Neural progenitor cell (in vitro differentiated cells): ENCODE results near the gene SLC45A1. TPM values are rescaled to one million over a fixed set of nuclear protein-coding genes. Genes with fewer than 3 reads are reported as not detected.

Experiments used
- DNase-seq: peaks from one replicate; pipeline ENCODE4 v3.0.0-alpha.2; 2016; ENCODE audit warnings: low spot score
- H2AFZ ChIP-seq: fragments of 200-600 bp; sonication (generic); replicated peaks from 2 replicates; pipeline ENCODE4 v1.6.1; 2016; ENCODE audit warnings: antibody characterized with exemption
- H3F3A ChIP-seq: fragments of 200-600 bp; sonication (generic); 2 replicates; pipeline ENCODE4 v1.6.1; 2016; ENCODE audit warnings: antibody characterized with exemption, low read depth
- H3K27ac ChIP-seq: fragments of 200-600 bp; sonication (generic); 2 replicates; pipeline ENCODE4 v1.5.1; 2016; ENCODE audit warnings: mild to moderate bottlenecking
- H3K27me3 ChIP-seq: fragments of 200-600 bp; sonication (generic); 2 replicates; pipeline ENCODE4 v1.6.1; 2016; ENCODE audit warnings: mild to moderate bottlenecking, moderate library complexity
- H3K36me3 ChIP-seq: fragments of 200-600 bp; sonication (generic); 2 replicates; pipeline ENCODE4 v1.5.1; 2016
- H3K4me1 ChIP-seq: fragments of 200-600 bp; sonication (generic); 2 replicates; pipeline ENCODE4 v1.6.1; 2016; ENCODE audit warnings: mixed run types
- H3K4me2 ChIP-seq: fragments of 200-600 bp; sonication (generic); 2 replicates; pipeline ENCODE4 v1.6.1; 2016
- H3K4me3 ChIP-seq: fragments of 200-600 bp; sonication (generic); 2 replicates; pipeline ENCODE4 v1.5.1; 2016
- H3K79me2 ChIP-seq: fragments of 200-600 bp; sonication (generic); 2 replicates; pipeline ENCODE4 v1.6.1; 2016; ENCODE audit warnings: low read depth
- H3K9ac ChIP-seq: fragments of 200-600 bp; sonication (generic); 2 replicates; pipeline ENCODE4 v1.6.1; 2016
- H3K9me3 ChIP-seq: fragments of 200-600 bp; sonication (generic); 2 replicates; pipeline ENCODE4 v1.5.1; 2016; ENCODE audit warnings: low read depth
- H4K20me1 ChIP-seq: fragments of 200-600 bp; sonication (generic); 2 replicates; pipeline ENCODE4 v1.6.1; 2016; ENCODE audit warnings: low read depth
- H3K27ac Mint-ChIP-seq: 3 replicates; pipeline ENCODE4 v1.8.0; 2021; ENCODE audit warnings: mixed read lengths
- H3K27me3 Mint-ChIP-seq: 2 replicates; pipeline ENCODE4 v1.8.0; 2022; ENCODE audit warnings: low read depth, mild to moderate bottlenecking, inconsistent platforms, moderate library complexity, mixed read lengths; ENCODE audit not compliant: insufficient read depth
- H3K36me3 Mint-ChIP-seq: 3 replicates; pipeline ENCODE4 v1.8.0; 2021; ENCODE audit warnings: mixed read lengths
- H3K4me1 Mint-ChIP-seq: 3 replicates; pipeline ENCODE4 v1.8.0; 2021; ENCODE audit warnings: mixed read lengths
- H3K4me3 Mint-ChIP-seq: 3 replicates; pipeline ENCODE4 v1.8.0; 2021; ENCODE audit warnings: mild to moderate bottlenecking, moderate library complexity, mixed read lengths
- H3K9me3 Mint-ChIP-seq: 3 replicates; pipeline ENCODE4 v1.8.0; 2020; ENCODE audit warnings: mixed read lengths
- CTCF ChIP-seq: fragments of 200-600 bp; sonication (generic); IDR thresholded peaks from 2 replicates; pipeline ENCODE4 v1.5.1; 2017; ENCODE audit warnings: antibody characterized with exemption, mild to moderate bottlenecking
- EZH2 ChIP-seq: fragments of 200-600 bp; sonication (generic); IDR thresholded peaks from 2 replicates; pipeline ENCODE4 v1.6.1; 2017; ENCODE audit warnings: antibody characterized with exemption, mild to moderate bottlenecking, moderate library complexity
- EZH2phosphoT487 ChIP-seq: fragments of 200-600 bp; sonication (generic); IDR thresholded peaks from 2 replicates; pipeline ENCODE4 v1.6.1; 2017; ENCODE audit warnings: antibody characterized with exemption
- total RNA-seq: library from RNA; depleted of rRNA; stranded (reverse); fragments of >200 nt; gene quantifications from 2 replicates; pipeline ENCODE4 v1.2.3, GENCODE V29; 2015; ENCODE audit warnings: low replicate concordance

SLC45A1 gene
- total RNA-seq, 1 donor from 2014 or later = 1.1 TPM

GRCh38 chr1:8370046-8370881 is 52.4 kb downstream of the SLC45A1 start:
- Histone ChIP-seq H3K4me3 (no peak overlapping the region), H2AFZ (no peak overlapping the region), H4K20me1 (peaks cover 96% of the 10 kb centered on the region), H3K4me1 (peaks cover 55% of the 10 kb centered on the region), H3K4me2 (peak overlapping the region; percentile 62), H3K36me3 (no peaks in the 10 kb centered on the region), H3K27me3 (no peaks in the 10 kb centered on the region), H3K79me2 (peaks cover 73% of the 10 kb centered on the region), H3K9me3 (no peaks in the 10 kb centered on the region), H3K27ac (no peak overlapping the region), H3F3A (peaks cover 35% of the 10 kb centered on the region), H3K9ac (no peak overlapping the region)
- Mint-ChIP-seq H3K4me1 (peaks cover 90% of the 10 kb centered on the region), H3K27ac (peak overlapping the region; percentile 48), H3K27me3 (peaks cover 8% of the 10 kb centered on the region), H3K4me3 (no peak overlapping the region), H3K9me3 (no peaks in the 10 kb centered on the region), H3K36me3 (peaks cover 19% of the 10 kb centered on the region)
- no peak for TF ChIP-seq EZH2
- TF ChIP-seq CTCF = no peak
- no peak for TF ChIP-seq EZH2phosphoT487
- DNase-seq = no peak

- H3K27me3 Mint-ChIP-seq = peaks cover 6% of the 10 kb centered on the region
- Histone ChIP-seq H3F3A (peaks cover 39% of the 10 kb centered on the region), H3K4me3 (no peak overlapping the region), H3K4me2 (peak overlapping the region; percentile 62), H2AFZ (no peak overlapping the region), H3K4me1 (peaks cover 55% of the 10 kb centered on the region), H3K27me3 (no peaks in the 10 kb centered on the region), H4K20me1 (peaks cover 95% of the 10 kb centered on the region), H3K36me3 (no peaks in the 10 kb centered on the region), H3K9me3 (no peaks in the 10 kb centered on the region), H3K27ac (no peak overlapping the region), H3K9ac (no peak overlapping the region), H3K79me2 (peaks cover 76% of the 10 kb centered on the region)
- no peaks in the 10 kb centered on the region for H3K9me3 Mint-ChIP-seq
- H3K4me3 Mint-ChIP-seq = peak overlapping the region; percentile 54
- peak overlapping the region; percentile 13 for H3K27ac Mint-ChIP-seq
- H3K4me1 Mint-ChIP-seq = peaks cover 87% of the 10 kb centered on the region
- DNase-seq = no peak
- H3K36me3 Mint-ChIP-seq = peaks cover 12% of the 10 kb centered on the region
- TF ChIP-seq EZH2 (no peak), EZH2phosphoT487 (no peak), CTCF (no peak)
Measured at GRCh38 chr1:8370905-8371315, 53.0 kb downstream of the SLC45A1 start.

- H3K9ac ChIP-seq = no peak overlapping the region
Measured at GRCh38 chr1:8371372-8371991, 53.6 kb downstream of the SLC45A1 start.

More at GRCh38 chr1:8371372-8371991, 53.6 kb downstream of the SLC45A1 start:
- H4K20me1 ChIP-seq = peaks cover 96% of the 10 kb centered on the region
- Mint-ChIP-seq H3K27ac (peak overlapping the region; percentile 35), H3K4me1 (peaks cover 90% of the 10 kb centered on the region), H3K4me3 (peak overlapping the region; percentile 48), H3K9me3 (no peaks in the 10 kb centered on the region), H3K27me3 (peaks cover 2% of the 10 kb centered on the region), H3K36me3 (peaks cover 8% of the 10 kb centered on the region)
- H3K4me2 ChIP-seq = peak overlapping the region; percentile 62
- H3K27ac ChIP-seq = no peak overlapping the region
- TF ChIP-seq CTCF = no peak
- TF ChIP-seq EZH2phosphoT487 = no peak
- TF ChIP-seq EZH2 = no peak
- H3K9me3 ChIP-seq = no peaks in the 10 kb centered on the region
- DNase-seq = no peak
- H2AFZ ChIP-seq = no peak overlapping the region
- H3F3A ChIP-seq = peaks cover 40% of the 10 kb centered on the region
- H3K79me2 ChIP-seq = peaks cover 77% of the 10 kb centered on the region
- peaks cover 55% of the 10 kb centered on the region for H3K4me1 ChIP-seq
- no peak overlapping the region for H3K4me3 ChIP-seq
- H3K27me3 ChIP-seq = no peaks in the 10 kb centered on the region
- no peaks in the 10 kb centered on the region for H3K36me3 ChIP-seq
